Esophagus muscularis mucosa (tissue), 3 donors: ENCODE results near the gene C16orf74.

ENCODE experiments used
- POLR2AphosphoS5 ChIP-seq, 2 donors: sonication (generic); formaldehyde crosslinking; IDR thresholded peaks; one replicate each; pipeline ENCODE4 v1.6.1; 2017; ENCODE audit warnings: antibody characterized with exemption in 2 of 2
- TF ChIP-seq, protein P1 (sequence below), 3 experiments: fragments of 200-600 bp in 2 of 3; fragments of 450-650 bp in 1 of 3; sonication (generic) in 2 of 3; IDR thresholded peaks; one replicate each; pipeline ENCODE4 v1.5.1; 2017 to 2019; ENCODE audit warnings: antibody characterized with exemption in 3 of 3, mild to moderate bottlenecking in 2 of 3, moderate library complexity in 1 of 3

DNA sequence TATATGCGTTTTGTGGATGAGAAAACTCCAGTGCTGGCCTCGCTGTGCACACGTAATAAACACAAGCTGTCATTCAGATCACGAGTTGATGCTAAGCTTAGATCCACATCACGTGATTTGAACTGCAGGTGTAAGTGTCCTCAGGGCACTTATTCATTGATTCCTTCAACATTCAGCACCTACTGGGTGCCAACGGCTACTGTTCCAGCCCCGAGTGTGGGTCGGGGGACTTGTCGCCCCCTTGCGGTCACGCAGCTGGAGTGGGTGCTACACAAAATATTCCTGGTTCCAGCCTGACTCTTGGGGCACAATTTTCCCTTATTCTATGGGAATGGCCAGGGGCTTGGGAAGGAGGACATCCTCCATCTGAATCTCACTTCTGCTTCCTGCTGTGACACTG lies 32.2 kb downstream of the C16orf74 start:
- TF ChIP-seq, protein P1, sequence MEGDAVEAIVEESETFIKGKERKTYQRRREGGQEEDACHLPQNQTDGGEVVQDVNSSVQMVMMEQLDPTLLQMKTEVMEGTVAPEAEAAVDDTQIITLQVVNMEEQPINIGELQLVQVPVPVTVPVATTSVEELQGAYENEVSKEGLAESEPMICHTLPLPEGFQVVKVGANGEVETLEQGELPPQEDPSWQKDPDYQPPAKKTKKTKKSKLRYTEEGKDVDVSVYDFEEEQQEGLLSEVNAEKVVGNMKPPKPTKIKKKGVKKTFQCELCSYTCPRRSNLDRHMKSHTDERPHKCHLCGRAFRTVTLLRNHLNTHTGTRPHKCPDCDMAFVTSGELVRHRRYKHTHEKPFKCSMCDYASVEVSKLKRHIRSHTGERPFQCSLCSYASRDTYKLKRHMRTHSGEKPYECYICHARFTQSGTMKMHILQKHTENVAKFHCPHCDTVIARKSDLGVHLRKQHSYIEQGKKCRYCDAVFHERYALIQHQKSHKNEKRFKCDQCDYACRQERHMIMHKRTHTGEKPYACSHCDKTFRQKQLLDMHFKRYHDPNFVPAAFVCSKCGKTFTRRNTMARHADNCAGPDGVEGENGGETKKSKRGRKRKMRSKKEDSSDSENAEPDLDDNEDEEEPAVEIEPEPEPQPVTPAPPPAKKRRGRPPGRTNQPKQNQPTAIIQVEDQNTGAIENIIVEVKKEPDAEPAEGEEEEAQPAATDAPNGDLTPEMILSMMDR (IDR thresholded peaks at IDR 0.05): peak; percentile 24 to 49 (median 34)
- TF ChIP-seq POLR2AphosphoS5 (IDR thresholded peaks at IDR 0.05): no peak
